Tibial artery (tissue), 4 donors: ENCODE data around the gene MATN4.

Experiments
- DNase-seq, 2 donors: peaks; one replicate each; pipeline ENCODE4 v3.0.0-alpha.2; 2019
- H3K27ac ChIP-seq, 2 donors: fragments of 200-600 bp; sonication (generic) in 1 of 2; 1 replicate in 1 of 2; 2 replicates in 1 of 2; pipeline ENCODE4 v1.5.1; 2018 to 2019; ENCODE audit warnings: mild to moderate bottlenecking in 1 of 2
- H3K27me3 ChIP-seq, 2 donors: fragments of 200-600 bp; sonication (generic) in 1 of 2; one replicate each; pipeline versions ENCODE4 v1.5.1 to v1.6.0; 2016 to 2019
- H3K36me3 ChIP-seq, 3 donors: fragments of 200-600 bp; sonication (generic) in 2 of 3; one replicate each; pipeline ENCODE4 v1.5.1; 2016 to 2019; ENCODE audit warnings: mild to moderate bottlenecking in 2 of 3
- H3K4me1 ChIP-seq, 4 donors: fragments of 200-600 bp; sonication (generic) in 2 of 4; 1 replicate in 3 of 4; 2 replicates in 1 of 4; pipeline ENCODE4 v1.5.1; 2016 to 2019
- H3K4me3 ChIP-seq, 2 donors: fragments of 200-600 bp; sonication (generic) in 1 of 2; 1 replicate in 1 of 2; 2 replicates in 1 of 2; pipeline ENCODE4 v1.5.1; 2018 to 2019; ENCODE audit warnings: mild to moderate bottlenecking in 2 of 2
- H3K9me3 ChIP-seq, 3 donors: fragments of 200-600 bp; sonication (generic) in 1 of 3; one replicate each; pipeline ENCODE4 v1.5.1; 2016 to 2019
- CTCF ChIP-seq, 2 experiments: fragments of 200-600 bp in 1 of 2; fragments of 450-650 bp in 1 of 2; IDR thresholded peaks; one replicate each; pipeline ENCODE4 v1.5.1; 2017 to 2019; ENCODE audit warnings: antibody characterized with exemption in 2 of 2, mild to moderate bottlenecking in 1 of 2, moderate library complexity in 1 of 2
- intact Hi-C: fragments of 100-400 bp; cut with DNase I; formaldehyde crosslinking; loops from one replicate; pipeline ENCODE4 v1.15.0; 2023; ENCODE audit warnings: low total_unique reads

MATN4 gene

GRCh38 chr20:45350217-45350616 lies 42.1 kb upstream of the MATN4 start:
- H3K9me3 ChIP-seq, result no peaks in the 10 kb centered on the region
- no peak overlapping the region for H3K4me3 ChIP-seq
- no peak for DNase-seq
- H3K27me3 ChIP-seq, result no peaks in the 10 kb centered on the region
- H3K36me3 ChIP-seq, result no peaks in the 10 kb centered on the region
- H3K4me1 ChIP-seq, result peaks cover 0 to 34% (median 20%) of the 10 kb centered on the region in 4 donors
- intact Hi-C loops, result no loop called here
- no peak overlapping the region for H3K27ac ChIP-seq
- TF ChIP-seq CTCF (IDR thresholded peaks at IDR 0.05), result no peak

GRCh38 chr20:45347936-45348778 lies 40.1 kb upstream of the MATN4 start, which contains the start of gene SDC4:
TSS of gene SDC4 (minus strand) at chr20:45348424. CDS start at chr20:45348384, 40 bp downstream.
- intact Hi-C loops, result loop anchor here (10.0 kb wide), 1 partner anchor 1163 kb away; the partner anchor contains the start of gene JPH2
- peak; percentile 53 to 91 for DNase-seq

GRCh38 chr20:45347297-45347935 lies 39.3 kb upstream of the MATN4 start:
- H3K36me3 ChIP-seq, result no peaks in the 10 kb centered on the region
- peak in 1 of 2 donors; percentile 72 for DNase-seq
- no peaks in the 10 kb centered on the region for H3K9me3 ChIP-seq
- H3K4me1 ChIP-seq, result peaks cover 0 to 62% (median 48%) of the 10 kb centered on the region in 4 donors
- intact Hi-C loops, result loop anchor here (10.0 kb wide), 1 partner anchor 1163 kb away; the partner anchor contains the start of gene JPH2
- no peaks in the 10 kb centered on the region for H3K27me3 ChIP-seq
- H3K4me3 ChIP-seq, result peak overlapping the region; percentile 82 to 84
- no peak for TF ChIP-seq CTCF (IDR thresholded peaks at IDR 0.05)
- H3K27ac ChIP-seq, result peak overlapping the region; percentile 86 to 98

More at GRCh38 chr20:45347936-45348778, 40.1 kb upstream of the MATN4 start, which contains the start of gene SDC4:
- Histone ChIP-seq H3K4me3 (peak within 1 kb of the TSS; percentile 82 to 84), H3K36me3 (no peaks in the 10 kb centered on the region), H3K27ac (peak within 1 kb of the TSS; percentile 86 to 98), H3K27me3 (no peaks in the 10 kb centered on the region), H3K9me3 (no peaks in the 10 kb centered on the region), H3K4me1 (peaks cover 0 to 55% (median 40%) of the 10 kb centered on the region in 4 donors)
- TF ChIP-seq CTCF (IDR thresholded peaks at IDR 0.05), result no peak

GRCh38 chr20:45346851-45347250 lies 38.8 kb upstream of the MATN4 start:
- peak in 1 of 2 donors; percentile 35 for DNase-seq
- no peak for TF ChIP-seq CTCF (IDR thresholded peaks at IDR 0.05)
- Histone ChIP-seq H3K4me1 (peaks cover 0 to 68% (median 53%) of the 10 kb centered on the region in 4 donors), H3K27ac (peak overlapping the region; percentile 86 to 98), H3K27me3 (no peaks in the 10 kb centered on the region), H3K9me3 (no peaks in the 10 kb centered on the region), H3K36me3 (no peaks in the 10 kb centered on the region), H3K4me3 (peak overlapping the region; percentile 82 to 84)
- intact Hi-C loops, result loop anchor here (10.0 kb wide), 1 partner anchor 1162 kb away; the partner anchor contains the start of gene JPH2

GRCh38 chr20:45346291-45346718 lies 38.2 kb upstream of the MATN4 start:
- Histone ChIP-seq H3K27me3 (no peaks in the 10 kb centered on the region), H3K9me3 (no peaks in the 10 kb centered on the region), H3K36me3 (no peaks in the 10 kb centered on the region), H3K4me1 (peaks cover 0 to 73% (median 58%) of the 10 kb centered on the region in 4 donors), H3K4me3 (peak overlapping the region; percentile 82 to 84), H3K27ac (peak overlapping the region; percentile 86 to 98)
- intact Hi-C loops, result loop anchor here (10.0 kb wide), 1 partner anchor 1162 kb away; the partner anchor contains the start of gene JPH2
- no peak for TF ChIP-seq CTCF (IDR thresholded peaks at IDR 0.05)
- peak in 1 of 2 donors; percentile 47 for DNase-seq
